Vagina (tissue), 2 donors: Measurements from ENCODE around the gene ALS2CL. TPM values are rescaled to one million over a fixed set of nuclear protein-coding genes. Genes with fewer than 3 reads are reported as not detected.

Source experiments
- DNase-seq, 2 donors: peaks; one replicate each; pipeline ENCODE4 v3.0.0-alpha.2; 2017; ENCODE audit errors: extremely low spot score in 2 of 2
- H3K27ac ChIP-seq: fragments of 200-600 bp; sonication (generic); one replicate; pipeline ENCODE4 v1.5.1; 2019
- H3K27me3 ChIP-seq: fragments of 200-600 bp; sonication (generic); one replicate; pipeline ENCODE4 v1.5.1; 2019
- H3K36me3 ChIP-seq, 2 donors: fragments of 200-600 bp; sonication (generic); one replicate each; pipeline ENCODE4 v1.5.1; 2017 to 2019
- H3K4me1 ChIP-seq: fragments of 200-600 bp; sonication (generic); one replicate; pipeline ENCODE4 v1.5.1; 2019
- H3K4me3 ChIP-seq, 2 donors: fragments of 200-600 bp; sonication (generic); 1 replicate in 1 of 2; 2 replicates in 1 of 2; pipeline ENCODE4 v1.5.1; 2016 to 2019
- H3K9me3 ChIP-seq: fragments of 200-600 bp; sonication (generic); one replicate; pipeline ENCODE4 v1.5.1; 2019
- POLR2A ChIP-seq, 2 donors: fragments of 450-650 bp; IDR thresholded peaks; one replicate each; pipeline ENCODE4 v1.6.1; 2017; ENCODE audit warnings: antibody characterized with exemption in 2 of 2, mild to moderate bottlenecking in 2 of 2, moderate library complexity in 2 of 2
- POLR2AphosphoS5 ChIP-seq, 2 donors: sonication (generic); formaldehyde crosslinking; IDR thresholded peaks; one replicate each; pipeline ENCODE4 v1.9.0; 2017; ENCODE audit warnings: antibody characterized with exemption in 2 of 2, mild to moderate bottlenecking in 2 of 2, low read depth in 1 of 2; ENCODE audit not compliant: insufficient read depth in 1 of 2
- intact Hi-C: fragments of 100-400 bp; cut with DNase I; formaldehyde crosslinking; loops from one replicate; pipeline ENCODE4 v1.15.1; 2023
- total RNA-seq: library from RNA; depleted of rRNA; stranded (reverse); fragments of >200 nt; gene quantifications from one replicate; pipeline ENCODE4 v1.2.3, GENCODE V29; 2016
- TF ChIP-seq, protein P1 (sequence below), 3 experiments: fragments of 450-650 bp in 2 of 3; fragments of 200-600 bp in 1 of 3; sonication (generic) in 1 of 3; IDR thresholded peaks; one replicate each; pipeline ENCODE4 v1.5.1; 2017 to 2019; ENCODE audit warnings: antibody characterized with exemption in 3 of 3, mild to moderate bottlenecking in 2 of 3, moderate library complexity in 2 of 3

Gene ALS2CL
- total RNA-seq, 1 donor from 2014 or later, result 134 TPM

DNA sequence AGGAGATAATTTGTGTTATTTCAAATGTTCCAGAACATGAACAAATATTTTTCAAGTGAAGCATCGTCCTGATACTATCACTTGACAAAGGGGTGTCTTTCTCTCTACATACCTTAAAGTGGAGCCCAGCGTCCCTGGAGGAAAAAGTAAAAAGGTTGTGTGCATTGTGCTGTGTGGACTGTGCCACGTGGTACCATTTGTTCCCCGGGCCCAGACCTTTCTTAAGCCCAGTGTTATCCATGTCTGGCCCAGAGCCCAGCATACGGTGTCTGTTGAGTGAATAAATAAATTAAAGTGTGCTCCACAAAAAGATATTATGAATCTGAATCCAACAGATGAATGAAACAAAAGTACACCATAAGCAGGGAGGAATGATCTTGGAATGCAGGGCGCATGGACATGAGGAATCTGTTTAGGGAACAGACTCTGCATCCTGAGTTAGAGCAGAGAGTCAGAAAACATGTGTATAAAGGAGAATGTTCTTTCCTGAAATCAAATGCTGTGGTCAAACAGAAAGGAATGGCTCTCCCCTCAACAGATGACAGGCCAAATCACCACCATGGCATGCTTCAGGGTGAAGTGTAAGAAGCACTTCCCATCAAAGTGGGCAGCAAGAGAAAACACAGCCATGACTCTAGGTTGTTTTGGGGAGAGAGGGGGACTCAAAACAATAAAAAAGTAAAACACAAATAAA lies 32.3 kb upstream of the ALS2CL start:
- H3K4me3 ChIP-seq, result no peak overlapping the region
- TF ChIP-seq, protein P1, sequence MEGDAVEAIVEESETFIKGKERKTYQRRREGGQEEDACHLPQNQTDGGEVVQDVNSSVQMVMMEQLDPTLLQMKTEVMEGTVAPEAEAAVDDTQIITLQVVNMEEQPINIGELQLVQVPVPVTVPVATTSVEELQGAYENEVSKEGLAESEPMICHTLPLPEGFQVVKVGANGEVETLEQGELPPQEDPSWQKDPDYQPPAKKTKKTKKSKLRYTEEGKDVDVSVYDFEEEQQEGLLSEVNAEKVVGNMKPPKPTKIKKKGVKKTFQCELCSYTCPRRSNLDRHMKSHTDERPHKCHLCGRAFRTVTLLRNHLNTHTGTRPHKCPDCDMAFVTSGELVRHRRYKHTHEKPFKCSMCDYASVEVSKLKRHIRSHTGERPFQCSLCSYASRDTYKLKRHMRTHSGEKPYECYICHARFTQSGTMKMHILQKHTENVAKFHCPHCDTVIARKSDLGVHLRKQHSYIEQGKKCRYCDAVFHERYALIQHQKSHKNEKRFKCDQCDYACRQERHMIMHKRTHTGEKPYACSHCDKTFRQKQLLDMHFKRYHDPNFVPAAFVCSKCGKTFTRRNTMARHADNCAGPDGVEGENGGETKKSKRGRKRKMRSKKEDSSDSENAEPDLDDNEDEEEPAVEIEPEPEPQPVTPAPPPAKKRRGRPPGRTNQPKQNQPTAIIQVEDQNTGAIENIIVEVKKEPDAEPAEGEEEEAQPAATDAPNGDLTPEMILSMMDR (IDR thresholded peaks at IDR 0.05), result no peak
- no peak for TF ChIP-seq POLR2AphosphoS5 (IDR thresholded peaks at IDR 0.05; ENCODE audit: insufficient read depth in 1 of 2, low read depth in 1 of 2)
- no peak for TF ChIP-seq POLR2A (IDR thresholded peaks at IDR 0.05)
- no peaks in the 10 kb centered on the region for H3K27me3 ChIP-seq
- H3K4me1 ChIP-seq, result no peaks in the 10 kb centered on the region
- no peak overlapping the region for H3K27ac ChIP-seq
- peak in 1 of 2 donors; percentile 7 for DNase-seq
- H3K36me3 ChIP-seq, result no peaks in the 10 kb centered on the region
- no peaks in the 10 kb centered on the region for H3K9me3 ChIP-seq
- intact Hi-C loops, result no loop called here

DNA sequence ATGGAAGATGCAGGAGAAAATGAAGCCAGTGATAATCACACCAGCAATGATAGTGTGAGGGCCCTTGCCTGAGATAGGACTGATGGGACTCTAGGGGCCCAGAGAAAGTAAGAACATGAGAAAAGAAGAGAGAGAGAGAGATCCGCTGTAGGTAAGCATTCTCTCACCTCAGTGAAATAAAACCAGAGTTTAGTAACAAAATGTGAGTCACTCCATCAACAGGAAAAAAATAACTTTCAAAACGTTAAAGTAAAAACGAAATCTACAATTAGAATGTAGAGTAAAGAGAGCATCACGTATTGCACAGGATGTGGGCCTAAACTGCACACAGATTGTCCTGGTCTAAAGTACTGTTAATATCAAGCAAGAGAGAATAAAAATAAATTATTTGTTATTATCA lies 30.9 kb upstream of the ALS2CL start:
- intact Hi-C loops, result no loop called here
- Histone ChIP-seq H3K4me1 (no peaks in the 10 kb centered on the region), H3K4me3 (no peak overlapping the region), H3K27ac (no peak overlapping the region), H3K36me3 (no peaks in the 10 kb centered on the region), H3K27me3 (no peaks in the 10 kb centered on the region), H3K9me3 (no peaks in the 10 kb centered on the region)
- DNase-seq, result peak in 1 of 2 donors; percentile 22
- TF ChIP-seq, protein P1 (IDR thresholded peaks at IDR 0.05), result no peak
- TF ChIP-seq POLR2A (IDR thresholded peaks at IDR 0.05), result no peak

DNA sequence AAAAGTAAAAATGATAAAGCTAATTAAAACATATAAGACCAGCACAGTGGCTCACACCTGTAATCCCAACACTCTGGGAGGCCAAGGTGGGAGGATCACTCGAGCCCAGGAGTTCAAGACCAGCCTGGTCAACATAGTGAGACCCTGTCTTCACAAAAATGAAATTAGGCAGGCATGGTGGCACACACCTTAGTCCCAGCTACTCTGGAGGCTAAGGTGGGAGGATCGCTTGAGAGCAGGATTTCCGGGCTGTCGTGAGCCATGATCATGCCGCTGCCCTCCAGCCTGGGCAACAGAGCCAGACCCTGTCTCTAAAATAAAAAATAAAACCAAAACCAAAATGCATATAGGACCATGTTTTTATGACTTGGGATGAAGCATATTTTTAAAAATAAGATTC lies 29.0 kb upstream of the ALS2CL start:
- H3K4me3 ChIP-seq, result no peak overlapping the region
- peak in 1 of 2 donors; percentile 14 for DNase-seq
- H3K9me3 ChIP-seq, result no peaks in the 10 kb centered on the region
- intact Hi-C loops, result no loop called here
- no peak overlapping the region for H3K27ac ChIP-seq
- H3K4me1 ChIP-seq, result no peaks in the 10 kb centered on the region
- no peaks in the 10 kb centered on the region for H3K36me3 ChIP-seq
- no peaks in the 10 kb centered on the region for H3K27me3 ChIP-seq
- no peak for TF ChIP-seq POLR2AphosphoS5 (IDR thresholded peaks at IDR 0.05; ENCODE audit: insufficient read depth in 1 of 2, low read depth in 1 of 2)
- TF ChIP-seq POLR2A (IDR thresholded peaks at IDR 0.05), result no peak
- TF ChIP-seq, protein P1 (IDR thresholded peaks at IDR 0.05), result no peak

DNA sequence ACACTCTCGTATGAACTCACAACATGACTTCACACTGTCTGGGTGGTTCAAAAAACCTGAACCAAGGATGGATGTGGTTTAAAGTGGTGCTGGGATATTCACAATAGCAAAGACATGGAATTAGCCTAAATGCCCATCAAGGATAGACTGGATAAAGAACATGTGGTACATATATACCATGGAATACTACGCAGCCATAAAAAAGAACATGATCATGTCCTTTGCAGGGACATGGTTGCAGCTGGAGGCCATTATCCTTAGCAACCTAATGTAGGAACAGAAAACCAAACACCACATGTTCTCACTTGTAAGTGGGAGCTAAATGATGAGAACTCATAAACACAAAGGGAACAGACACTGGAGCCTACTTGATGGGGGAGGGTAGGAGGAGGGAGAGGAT lies 27.5 kb upstream of the ALS2CL start:
- Histone ChIP-seq H3K4me3 (no peak overlapping the region), H3K36me3 (no peaks in the 10 kb centered on the region), H3K27me3 (no peaks in the 10 kb centered on the region), H3K9me3 (no peaks in the 10 kb centered on the region), H3K4me1 (no peaks in the 10 kb centered on the region), H3K27ac (no peak overlapping the region)
- intact Hi-C loops, result no loop called here
- DNase-seq, result no peak
- TF ChIP-seq, protein P1 (IDR thresholded peaks at IDR 0.05), result no peak
- TF ChIP-seq POLR2AphosphoS5 (IDR thresholded peaks at IDR 0.05; ENCODE audit: insufficient read depth in 1 of 2, low read depth in 1 of 2) (no peak), POLR2A (IDR thresholded peaks at IDR 0.05) (no peak)

DNA sequence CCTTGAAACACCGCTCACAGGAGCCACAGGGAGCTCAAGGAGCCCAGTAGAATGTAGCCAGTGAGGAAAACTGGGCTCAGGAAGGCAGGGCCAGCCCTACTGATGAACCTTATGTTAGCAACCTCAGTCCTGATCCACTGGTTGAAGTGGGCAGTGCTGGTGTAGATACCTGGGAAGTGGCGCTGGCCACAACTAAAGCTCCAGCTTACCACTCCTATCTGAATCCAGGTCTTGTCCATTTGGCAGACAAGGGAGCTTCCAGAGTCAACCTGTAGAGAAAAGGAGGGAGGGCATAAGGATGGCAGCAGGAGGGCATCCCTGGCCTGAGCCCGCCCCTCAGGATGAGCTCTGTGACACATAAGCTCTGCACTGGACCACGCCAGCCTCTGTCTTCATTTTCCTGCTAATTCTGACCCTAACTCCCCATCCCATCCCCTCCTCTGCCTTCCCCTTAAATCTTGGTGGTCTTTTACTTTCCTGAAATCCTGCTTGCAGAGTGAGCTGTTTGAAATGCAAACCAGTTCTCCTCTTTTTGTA lies 26.3 kb upstream of the ALS2CL start:
- intact Hi-C loops, result no loop called here
- no peak for TF ChIP-seq POLR2AphosphoS5 (IDR thresholded peaks at IDR 0.05; ENCODE audit: insufficient read depth in 1 of 2, low read depth in 1 of 2)
- TF ChIP-seq, protein P1 (IDR thresholded peaks at IDR 0.05), result no peak
- no peak for TF ChIP-seq POLR2A (IDR thresholded peaks at IDR 0.05)
- Histone ChIP-seq H3K36me3 (no peaks in the 10 kb centered on the region), H3K4me1 (no peaks in the 10 kb centered on the region), H3K9me3 (no peaks in the 10 kb centered on the region), H3K4me3 (no peak overlapping the region), H3K27me3 (no peaks in the 10 kb centered on the region), H3K27ac (no peak overlapping the region)
- peak; percentile 65 to 72 for DNase-seq
